MCF 10A (cell line): Measurements from ENCODE around the gene HOXB13. TPM values are rescaled to one million over a fixed set of nuclear protein-coding genes. Genes with fewer than 3 reads are reported as not detected.
"Not testable (repeated sequence)": the region's sequence is repeated elsewhere in the genome, so short reads cannot be mapped to it uniquely, and the experiment has no call there.

Source experiments
- BruUV-seq: library from RNA; stranded (reverse); fragments of 400-500 nt; replicated peaks from 2 replicates; lab custom pipeline; 2021; lab: Mats Ljungman, UMichigan
- CTCF ChIA-PET: fragments of 300-600 bp; sonication (Branson Sonifier 250); formaldehyde crosslinking; extraction: SDS; loops from one replicate; lab custom pipeline; 2021; ENCODE audit warnings: antibody characterized with exemption, inconsistent platforms; lab: Yijun Ruan, JAX
- POLR2A ChIA-PET: fragments of 300-600, 350-650 bp; sonication (Branson Sonifier 250); formaldehyde crosslinking; extraction: SDS; loops from one replicate; lab custom pipeline; 2020; ENCODE audit warnings: antibody characterized with exemption, inconsistent platforms; lab: Yijun Ruan, JAX
- DNase-seq: peaks from one replicate; pipeline ENCODE4 v3.0.0-alpha.2; 2018; ENCODE audit not compliant: unreplicated experiment
- H3K27ac Mint-ChIP-seq: one replicate; pipeline ENCODE4 v1.8.0; 2022; ENCODE audit warnings: mild to moderate bottlenecking, low read depth, mixed read lengths; ENCODE audit not compliant: unreplicated experiment
- H3K27me3 Mint-ChIP-seq: one replicate; pipeline ENCODE4 v1.8.0; 2022; ENCODE audit warnings: mixed read lengths; ENCODE audit not compliant: insufficient read depth, unreplicated experiment
- H3K36me3 Mint-ChIP-seq: one replicate; pipeline ENCODE4 v1.8.0; 2022; ENCODE audit warnings: mild to moderate bottlenecking, moderate library complexity, mixed read lengths; ENCODE audit not compliant: insufficient read depth, unreplicated experiment
- H3K4me1 Mint-ChIP-seq: one replicate; pipeline ENCODE4 v1.8.0; 2022; ENCODE audit warnings: mixed read lengths; ENCODE audit not compliant: insufficient read depth, unreplicated experiment
- H3K4me3 Mint-ChIP-seq: one replicate; pipeline ENCODE4 v1.8.0; 2022; ENCODE audit warnings: mild to moderate bottlenecking, moderate library complexity, mixed read lengths; ENCODE audit not compliant: unreplicated experiment
- H3K9me3 Mint-ChIP-seq: one replicate; pipeline ENCODE4 v1.8.0; 2022; ENCODE audit warnings: mixed read lengths; ENCODE audit not compliant: unreplicated experiment
- CTCF ChIP-seq: fragments of 200-600 bp; IDR thresholded peaks from one replicate; pipeline ENCODE4 v1.8.0; 2022; ENCODE audit warnings: antibody characterized with exemption, mild to moderate bottlenecking; ENCODE audit not compliant: unreplicated experiment
- intact Hi-C: fragments of 100-400 bp; cut with micrococcal nuclease; formaldehyde crosslinking; loops from 2 replicates; pipeline ENCODE4 v1.14.1; 2022
- total RNA-seq: library from RNA; stranded (reverse); gene quantifications from 2 replicates; pipeline ENCODE4 v1.2.3, GENCODE V29; 2022

The HOXB13 gene
- total RNA-seq, 1 experiment from 2014 or later, result not detected

GRCh38 chr17:48717367-48718226, 11.0 kb downstream of the HOXB13 start:
- no peak for DNase-seq
- no peak overlapping the region for H3K27ac Mint-ChIP-seq
- POLR2A ChIA-PET, result interaction anchor here (0.9 to 1.3 kb wide), 4 partner anchors 8 to 38 kb away, joined by 3 to 4 read pairs (median 3); no protein-coding TSS in a partner anchor
- CTCF ChIA-PET, result interaction anchor here (0.6 to 2.3 kb wide), 6 partner anchors 10 to 473 kb away, joined by 3 to 10 read pairs (median 4); partner anchors contain the start of gene CALCOCO2
- H3K9me3 Mint-ChIP-seq, result no peaks in the 10 kb centered on the region
- H3K4me3 Mint-ChIP-seq, result no peak overlapping the region
- no peaks in the 10 kb centered on the region for H3K4me1 Mint-ChIP-seq
- no peak for TF ChIP-seq CTCF
- H3K27me3 Mint-ChIP-seq, result peaks cover 40% of the 10 kb centered on the region
- H3K36me3 Mint-ChIP-seq, result no peaks in the 10 kb centered on the region
- intact Hi-C loops, result no loop called here
- BruUV-seq, result no TSS peak

GRCh38 chr17:48716549-48716948, 12.0 kb downstream of the HOXB13 start:
- H3K4me1 Mint-ChIP-seq, BruUV-seq, intact Hi-C loops, DNase-seq, H3K27ac Mint-ChIP-seq, H3K9me3 Mint-ChIP-seq, H3K4me3 Mint-ChIP-seq, H3K36me3 Mint-ChIP-seq: not testable (repeated sequence)
- ChIA-PET CTCF (interaction anchor here (0.6 to 2.3 kb wide), 4 partner anchors 38 to 329 kb away, joined by 3 to 10 read pairs (median 5); no protein-coding TSS in a partner anchor), POLR2A (interaction anchor here (0.9 to 1.3 kb wide), 3 partner anchors 9 to 32 kb away, joined by 3 to 4 read pairs (median 3); no protein-coding TSS in a partner anchor)
- peaks cover 45% of the 10 kb centered on the region for H3K27me3 Mint-ChIP-seq

- H3K4me1 Mint-ChIP-seq, result no peaks in the 10 kb centered on the region
- no TSS peak for BruUV-seq
- peaks cover 52% of the 10 kb centered on the region for H3K27me3 Mint-ChIP-seq
- POLR2A ChIA-PET, result interaction anchor here (0.7 to 1.3 kb wide), 3 partner anchors 13 to 229 kb away, joined by 3 to 4 read pairs (median 3); partner anchors contain the start of gene SNF8
- H3K9me3 Mint-ChIP-seq, result no peaks in the 10 kb centered on the region
- H3K4me3 Mint-ChIP-seq, result no peak overlapping the region
- H3K36me3 Mint-ChIP-seq, result no peaks in the 10 kb centered on the region
- no peak overlapping the region for H3K27ac Mint-ChIP-seq
- CTCF ChIA-PET, result interaction anchor here (0.7 to 1.0 kb wide), 2 partner anchors 9 to 12 kb away, joined by 3 read pairs; no protein-coding TSS in a partner anchor
- intact Hi-C loops, result no loop called here
- DNase-seq, result no peak
- no peak for TF ChIP-seq CTCF
These were observed 12.8 kb downstream of the HOXB13 start for GRCh38 chr17:48715496-48716399.

GRCh38 chr17:48711128-48711527, 17.4 kb downstream of the HOXB13 start:
- no peak for DNase-seq
- intact Hi-C loops, result no loop called here
- H3K27me3 Mint-ChIP-seq, result peaks cover 79% of the 10 kb centered on the region
- no peak overlapping the region for H3K27ac Mint-ChIP-seq
- BruUV-seq, result no TSS peak
- no peak for TF ChIP-seq CTCF
- H3K9me3 Mint-ChIP-seq, result no peaks in the 10 kb centered on the region
- no peaks in the 10 kb centered on the region for H3K36me3 Mint-ChIP-seq
- no peak overlapping the region for H3K4me3 Mint-ChIP-seq
- ChIA-PET POLR2A (interaction anchor here (1.4 kb wide), 1 partner anchor 9 kb away, joined by 5 read pairs; no protein-coding TSS in a partner anchor), CTCF (interaction anchor here (0.7 to 3.0 kb wide), 3 partner anchors 10 to 32 kb away, joined by 3 to 11 read pairs (median 3); no protein-coding TSS in a partner anchor)
- no peaks in the 10 kb centered on the region for H3K4me1 Mint-ChIP-seq
